ENCODE data around the gene FAAP100.

FAAP100 gene

GRCh38 chr17:81522491-81523401, 29.4 kb downstream of the FAAP100 start:
- DNase-seq, result peak; percentile 67

- DNase-seq, result no peak
Measured at GRCh38 chr17:81520021-81520901, 31.9 kb downstream of the FAAP100 start.

- DNase-seq, result no peak
Measured at GRCh38 chr17:81519284-81520020, 32.7 kb downstream of the FAAP100 start.

GRCh38 chr17:81518785-81519283, 33.3 kb downstream of the FAAP100 start:
- DNase-seq, result no peak

- DNase-seq, result no peak
Measured at GRCh38 chr17:81518113-81518784, 33.9 kb downstream of the FAAP100 start.

DNA sequence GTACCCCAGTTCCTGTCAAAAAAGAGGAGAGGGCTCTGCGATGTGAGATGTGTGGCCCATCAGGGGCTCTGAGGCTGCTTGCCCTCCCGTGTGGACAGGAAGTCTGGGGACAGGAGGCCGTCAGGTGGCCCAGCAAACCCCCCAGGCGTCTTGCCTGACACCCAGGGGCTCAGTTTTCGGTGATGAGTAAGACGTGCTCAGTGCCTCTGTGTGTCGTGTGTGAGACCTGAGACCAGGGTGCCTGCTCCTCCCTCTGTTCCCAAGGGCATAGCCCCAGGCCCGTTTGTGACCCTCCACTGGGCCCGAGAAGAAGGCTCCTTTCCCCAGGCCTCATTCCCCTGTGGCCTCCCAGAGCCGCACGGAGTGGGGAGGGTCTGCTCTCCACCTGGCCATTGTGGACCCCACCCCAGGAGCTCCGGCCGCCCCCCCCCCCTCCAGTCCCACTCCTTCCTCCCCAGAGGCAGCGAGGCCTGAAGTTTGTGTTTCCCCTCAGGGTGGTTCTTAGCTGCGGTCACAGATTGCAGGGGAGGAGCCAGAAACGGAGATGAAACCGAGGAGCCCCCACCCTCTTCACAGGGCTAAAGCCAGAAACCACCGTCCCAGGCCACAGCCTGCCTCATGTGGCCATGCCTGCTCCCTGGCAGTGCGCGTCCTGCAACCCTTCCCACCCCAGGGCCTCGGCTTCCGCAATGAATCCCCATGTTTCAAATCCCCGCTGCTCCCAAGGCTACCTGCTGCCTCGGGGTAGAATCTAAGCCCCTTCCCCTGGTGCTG, 34.6 kb downstream of the FAAP100 start:
- peak; percentile 52 for DNase-seq

DNA sequence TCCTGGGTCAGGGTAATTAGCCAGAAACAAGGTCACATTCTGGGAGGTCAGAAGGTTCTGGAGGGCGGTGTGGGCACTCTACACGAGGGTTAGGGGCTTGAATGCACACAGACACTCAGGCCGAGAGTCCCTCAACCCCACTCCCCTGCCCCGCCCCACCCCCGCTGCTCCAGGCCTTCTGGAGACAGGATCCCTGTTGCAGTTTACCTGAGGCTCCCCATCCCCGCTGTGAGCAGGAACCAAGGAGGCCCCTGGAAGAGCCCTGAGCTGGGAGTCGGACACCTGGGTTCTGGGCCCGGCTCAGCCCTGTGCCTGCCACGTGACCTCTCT, 35.2 kb downstream of the FAAP100 start:
- DNase-seq, result no peak

- peak; percentile 39 for DNase-seq
Measured at GRCh38 chr17:81516439-81516838, 35.7 kb downstream of the FAAP100 start.

- no peak for DNase-seq
Measured at GRCh38 chr17:81515530-81516041, 36.6 kb downstream of the FAAP100 start.

GRCh38 chr17:81514739-81515529, 37.2 kb downstream of the FAAP100 start:
- peak; percentile 85 for DNase-seq

DNA sequence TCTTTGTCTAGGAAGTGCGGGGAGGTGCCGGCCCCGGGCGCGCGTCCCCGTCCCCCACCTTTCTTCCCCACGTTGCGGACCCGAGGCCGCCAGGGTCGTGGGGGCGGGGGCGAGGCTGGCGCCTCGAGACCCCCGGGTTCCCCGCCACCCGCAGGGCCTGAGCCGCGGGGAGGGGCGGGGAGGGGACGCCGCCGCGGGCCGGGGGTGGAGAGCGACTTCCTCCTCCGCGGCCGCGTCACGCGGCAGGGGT, 37.7 kb downstream of the FAAP100 start:
- DNase-seq, result no peak

DNA sequence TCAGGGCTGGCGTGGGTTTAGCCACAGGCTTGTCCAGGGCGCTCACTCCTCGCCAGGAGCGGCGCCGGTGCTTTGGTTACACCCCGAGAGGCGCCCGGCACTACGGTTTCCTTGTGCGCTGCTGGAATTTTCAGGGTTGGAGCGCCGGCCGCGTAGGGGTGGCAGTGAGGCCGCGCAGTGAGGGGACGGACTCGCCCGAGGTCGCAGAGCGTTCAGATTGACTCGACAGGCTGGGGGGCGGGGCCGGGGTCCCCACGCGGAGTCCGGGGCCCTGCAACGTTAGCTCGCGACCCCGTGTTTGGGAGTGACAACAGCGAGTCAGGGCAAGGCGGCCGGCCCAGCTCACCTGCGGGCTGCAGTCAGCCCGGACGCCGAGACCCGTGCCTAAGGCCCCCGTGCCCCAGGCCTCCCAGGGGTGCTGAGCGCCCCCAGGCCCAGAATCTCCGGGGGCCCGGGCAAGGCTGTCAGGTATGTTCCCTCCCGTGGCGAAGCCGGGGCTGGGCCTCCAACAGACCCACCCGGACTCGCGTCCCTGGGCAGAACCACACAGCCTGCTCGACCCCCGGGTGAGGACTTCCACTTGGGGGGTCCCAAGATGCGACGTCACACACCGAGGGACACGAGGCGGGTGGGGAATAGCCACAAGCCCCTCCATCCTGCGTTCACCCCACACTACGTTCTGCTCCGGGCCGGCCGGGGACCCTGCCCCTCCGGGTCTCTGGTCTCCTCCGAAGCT, 38.2 kb downstream of the FAAP100 start:
- DNase-seq, result peak; percentile 76

DNA sequence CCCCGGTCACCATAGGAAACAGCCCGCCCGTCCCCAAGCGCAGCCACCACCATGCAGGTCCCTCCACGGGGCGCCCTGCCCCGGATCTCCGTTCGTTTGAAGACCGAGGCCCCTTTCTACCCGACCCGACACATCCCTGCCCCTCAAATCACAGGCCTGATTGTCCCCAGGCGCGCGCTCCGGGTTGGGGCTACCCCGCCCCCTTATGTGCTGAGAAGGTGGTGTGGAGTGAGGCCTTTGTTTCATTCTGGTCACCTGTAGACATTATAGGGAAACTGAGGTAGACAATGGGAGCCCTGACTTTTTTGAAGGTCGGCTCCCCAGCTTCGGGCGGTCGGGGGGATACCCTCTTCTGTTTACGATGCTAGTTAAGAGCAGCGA, 38.8 kb downstream of the FAAP100 start:
- peak; percentile 83 for DNase-seq

GRCh38 chr17:81512562-81513371, 39.4 kb downstream of the FAAP100 start, which contains the start of gene ACTG1:
ACTG1 (minus strand) TSS chr17:81512799; CDS start chr17:81512354, 445 bp downstream.
- DNase-seq, result peak; percentile 96

DNA sequence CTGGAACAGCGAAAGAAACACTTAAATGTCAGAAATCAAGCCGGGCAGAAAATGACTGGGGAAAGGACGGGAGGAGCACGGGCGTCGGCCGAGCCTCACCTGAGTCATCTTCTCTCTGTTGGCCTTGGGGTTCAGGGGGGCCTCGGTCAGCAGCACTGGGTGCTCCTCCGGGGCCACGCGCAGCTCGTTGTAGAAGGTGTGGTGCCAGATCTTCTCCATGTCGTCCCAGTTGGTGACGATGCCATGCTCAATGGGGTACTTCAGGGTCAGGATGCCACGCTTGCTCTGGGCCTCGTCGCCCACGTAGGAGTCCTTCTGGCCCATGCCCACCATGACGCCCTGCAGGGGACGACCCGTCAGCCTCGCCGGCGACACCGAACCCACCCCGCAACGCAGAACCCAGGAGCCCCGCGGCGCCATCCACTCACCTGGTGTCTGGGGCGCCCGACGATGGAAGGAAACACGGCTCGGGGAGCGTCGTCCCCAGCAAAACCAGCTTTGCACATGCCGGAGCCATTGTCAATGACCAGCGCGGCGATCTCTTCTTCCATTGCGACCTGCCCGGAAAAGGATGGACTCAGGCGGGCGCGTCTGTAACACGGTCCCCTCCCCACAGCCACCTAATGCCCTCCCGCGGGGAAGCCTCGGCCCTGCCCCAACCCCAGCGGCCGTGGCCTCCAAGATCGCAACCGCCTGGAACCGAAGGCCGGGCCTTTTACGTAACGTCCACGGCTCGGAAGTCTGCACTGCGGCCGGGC, 40.2 kb downstream of the FAAP100 start:
- peak; percentile 49 for DNase-seq

GRCh38 chr17:81511554-81511803, 40.7 kb downstream of the FAAP100 start:
- no peak for DNase-seq

- DNase-seq, result peak; percentile 43
Measured at GRCh38 chr17:81510785-81511553, 41.2 kb downstream of the FAAP100 start.
